A549 (cell line): ENCODE data around the gene YOD1. TPM values are rescaled to one million over a fixed set of nuclear protein-coding genes. Genes with fewer than 3 reads are reported as not detected.

Source experiments
- ATAC-seq, 2 experiments: fragments of 200-7000 bp in 1 of 2; fragments of >200 bp in 1 of 2; cut with Nextera tagmentation in 1 of 2; cut with Tn5 transposase in 1 of 2; 3 replicates each; pipeline versions ENCODE4 v1.8.0 to v1.9.1; 2018 to 2020; ENCODE audit warnings: mild to moderate bottlenecking in 1 of 2, moderate library complexity in 1 of 2
- CTCF ChIA-PET: fragments of 300-600 bp; sonication (Branson Sonifier 250); formaldehyde crosslinking; extraction: SDS; loops from one replicate; lab custom pipeline; 2021; ENCODE audit warnings: antibody characterized with exemption, inconsistent platforms; lab: Yijun Ruan, JAX
- POLR2A ChIA-PET: fragments of 350-600 bp; formaldehyde crosslinking; extraction: SDS; loops from one replicate; lab custom pipeline; 2021; ENCODE audit warnings: antibody characterized with exemption, inconsistent platforms; lab: Yijun Ruan, JAX
- DNase-seq, 2 experiments: peaks; one replicate each; pipeline versions ENCODE4 v3.0.0 to v3.0.0-alpha.2; 2011 to 2016; ENCODE audit warnings: low read depth in 1 of 2, low spot score in 1 of 2
- FAIRE-seq: peaks from 2 replicates; lab custom pipeline; 2011; peaks lifted over from hg19 to GRCh38; lab: Jason Lieb, UNC
- H3K27ac ChIP-seq, 2 experiments: fragments of >200 bp; sonication (Bioruptor Twin); formaldehyde crosslinking; 3 replicates each; pipeline ENCODE4 v1.5.1; 2016 to 2017
- H3K4me1 ChIP-seq: fragments of >200 bp; sonication (Bioruptor Twin); formaldehyde crosslinking; 3 replicates; pipeline ENCODE4 v1.6.1; 2016
- H3K4me2 ChIP-seq: fragments of >200 bp; sonication (Bioruptor Twin); formaldehyde crosslinking; 3 replicates; pipeline ENCODE4 v1.6.1; 2016
- H3K4me3 ChIP-seq: fragments of >200 bp; sonication (Bioruptor Twin); formaldehyde crosslinking; 3 replicates; pipeline ENCODE4 v1.5.1; 2016
- H3K9me3 ChIP-seq: fragments of >200 bp; sonication (Bioruptor Twin); formaldehyde crosslinking; 3 replicates; pipeline ENCODE4 v1.6.1; 2016
- BHLHE40 ChIP-seq: IDR thresholded peaks from 2 replicates; pipeline ENCODE4 v1.6.1; 2012; ENCODE audit warnings: low read depth, low read length, inconsistent platforms
- EHMT2 ChIP-seq: fragments of 200-600 bp; sonication (generic); IDR thresholded peaks from 2 replicates; pipeline ENCODE4 v1.6.1; 2016; ENCODE audit warnings: antibody characterized with exemption, low read depth, mild to moderate bottlenecking, moderate library complexity
- ESRRA ChIP-seq: fragments of 150-350 bp; IDR thresholded peaks from 2 replicates; pipeline ENCODE4 v1.6.1; 2014; ENCODE audit warnings: mild to moderate bottlenecking, low read length, borderline replicate concordance
- FOSB ChIP-seq: fragments of 250-450 bp; sonication (Bioruptor Pico); IDR thresholded peaks from 2 replicates; pipeline ENCODE4 v1.5.0; 2020; ENCODE audit warnings: mild to moderate bottlenecking, moderate library complexity
- GATA3 ChIP-seq: IDR thresholded peaks from 2 replicates; pipeline ENCODE4 v1.6.1; 2012; ENCODE audit warnings: borderline replicate concordance
- HDAC2 ChIP-seq: fragments of 200-600 bp; sonication (generic); IDR thresholded peaks from 2 replicates; pipeline ENCODE4 v1.6.1; 2016
- HOXA7 ChIP-seq: fragments of 250-450 bp; sonication (Bioruptor Pico); IDR thresholded peaks from 2 replicates; pipeline ENCODE4 v1.5.0; 2020; ENCODE audit warnings: mild to moderate bottlenecking, moderate library complexity
- JUN ChIP-seq, 2 experiments: fragments of >200 bp; sonication (Bioruptor Twin); formaldehyde crosslinking; IDR thresholded peaks; 2 replicates in 1 of 2; 3 replicates in 1 of 2; pipeline ENCODE4 v1.6.1; 2016 to 2017
- JUNB ChIP-seq: fragments of >200 bp; sonication (Bioruptor Twin); formaldehyde crosslinking; IDR thresholded peaks from 2 replicates; pipeline ENCODE4 v1.6.1; 2016
- KDM1A ChIP-seq: fragments of 200-600 bp; sonication (generic); IDR thresholded peaks from 2 replicates; pipeline ENCODE4 v1.6.1; 2016; ENCODE audit warnings: low read depth, mild to moderate bottlenecking
- MAFK ChIP-seq: fragments of 450-650 bp; IDR thresholded peaks from 2 replicates; pipeline ENCODE4 v1.6.1; 2014; ENCODE audit not compliant: partially characterized antibody
- POLR2AphosphoS2 ChIP-seq: conservative IDR thresholded peaks from 2 replicates; pipeline ENCODE4 v1.6.1; 2012; ENCODE audit warnings: low read length, improper control_type of control experiment, inconsistent platforms
- RAD21 ChIP-seq, 2 experiments: fragments of >200 bp in 1 of 2; sonication (Bioruptor Twin) in 1 of 2; formaldehyde crosslinking in 1 of 2; IDR thresholded peaks in 1 of 2; conservative IDR thresholded peaks in 1 of 2; 2 replicates in 1 of 2; 3 replicates in 1 of 2; pipeline ENCODE4 v1.6.1; 2012 to 2018; ENCODE audit warnings: inconsistent platforms in 1 of 2
- RARB ChIP-seq: fragments of 250-450 bp; sonication (Bioruptor Pico); IDR thresholded peaks from 2 replicates; pipeline ENCODE4 v1.8.0; 2021; ENCODE audit warnings: mild to moderate bottlenecking, moderate library complexity
- RFX5 ChIP-seq: fragments of 450-650 bp; IDR thresholded peaks from 2 replicates; pipeline ENCODE4 v1.7.1; 2014; ENCODE audit warnings: antibody characterized with exemption, mild to moderate bottlenecking, moderate library complexity
- RNF2 ChIP-seq: fragments of 200-600 bp; sonication (generic); IDR thresholded peaks from 2 replicates; pipeline ENCODE4 v1.6.1; 2016; ENCODE audit warnings: low read depth, mild to moderate bottlenecking, antibody characterized with exemption, moderate library complexity, borderline replicate concordance
- SREBF2 ChIP-seq: fragments of 450-650 bp; IDR thresholded peaks from 2 replicates; pipeline ENCODE4 v1.6.1; 2014; ENCODE audit warnings: mild to moderate bottlenecking, moderate library complexity
- TP53 ChIP-seq: fragments of 250-450 bp; sonication (Bioruptor Pico); IDR thresholded peaks from 2 replicates; pipeline ENCODE4 v1.5.0; 2021; ENCODE audit warnings: mild to moderate bottlenecking, moderate library complexity
- ZSCAN20 ChIP-seq: fragments of 250-450 bp; sonication (Bioruptor Pico); IDR thresholded peaks from 2 replicates; pipeline ENCODE4 v1.8.0; 2022; ENCODE audit warnings: mild to moderate bottlenecking, moderate library complexity
- WGBS: methylation state at CpG from one replicate; pipeline ENCODE4 v1.1.6; 2017; ENCODE audit errors: missing lambda C conversion rate; 5-methylcytosine and 5-hydroxymethylcytosine counted together
- polyA plus RNA-seq, 4 experiments: library from polyadenylated mRNA; depleted of rRNA in 3 of 4; stranded (reverse); fragments of >200 nt; fragmentation: RNase III in 1 of 4; extraction: RNeasy Plus Mini Kit Qiagen cat#74134 plus additional on column Dnase treatment in 1 of 4; gene quantifications; 2 replicates in 3 of 4; 3 replicates in 1 of 4; pipeline ENCODE4 v1.2.3, GENCODE V29; 2011 to 2017
- TF ChIP-seq, protein P1 (sequence below): fragments of >200 bp; sonication (Bioruptor Twin); formaldehyde crosslinking; IDR thresholded peaks from 2 replicates; pipeline ENCODE4 v1.6.1; 2016
- TF ChIP-seq, protein P2 (sequence below): fragments of 450-650 bp; IDR thresholded peaks from 2 replicates; pipeline ENCODE4 v1.6.1; 2014; ENCODE audit warnings: antibody characterized with exemption
- TF ChIP-seq, protein P3 (sequence below): fragments of 250-450 bp; sonication (Bioruptor Pico); IDR thresholded peaks from 2 replicates; pipeline ENCODE4 v1.5.0; 2020; ENCODE audit warnings: low read depth, mild to moderate bottlenecking, moderate library complexity
- TF ChIP-seq, protein P4 (sequence below): fragments of >200 bp; sonication (Bioruptor Twin); formaldehyde crosslinking; IDR thresholded peaks from 3 replicates; pipeline ENCODE4 v1.5.1; 2016
- TF ChIP-seq, protein P5 (sequence below): fragments of 250-450 bp; sonication (Bioruptor Pico); IDR thresholded peaks from 2 replicates; pipeline ENCODE4 v1.5.0; 2021; ENCODE audit warnings: mild to moderate bottlenecking, moderate library complexity, borderline replicate concordance

Gene YOD1
- polyA plus RNA-seq, 2 of the 4 experiments (the other 2 are of a cell fraction) = 7.0 to 10.3 TPM

DNA sequence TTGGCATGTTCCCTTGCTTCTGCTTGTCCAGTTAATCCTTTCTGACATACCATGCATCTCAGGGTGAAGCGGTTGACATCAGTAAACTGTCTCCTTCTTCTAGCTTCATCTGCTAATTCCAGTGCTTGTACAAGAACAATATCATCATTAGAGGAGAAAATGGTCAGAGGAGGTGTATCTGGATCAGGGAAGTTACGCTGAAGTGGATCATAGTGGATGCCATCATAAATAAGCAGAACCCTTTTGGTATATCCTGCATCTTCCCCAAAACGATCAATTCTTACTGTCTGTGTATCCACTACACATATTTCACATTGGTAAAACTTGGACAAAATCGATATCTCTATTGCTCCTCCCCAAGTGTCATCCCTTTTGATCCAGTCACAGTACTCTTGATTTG, 2.0 kb downstream of the YOD1 start:
- peaks cover 61% of the 10 kb centered on the region for H3K4me1 ChIP-seq
- TF ChIP-seq ESRRA = no peak
- CTCF ChIA-PET = interaction anchor here (0.5 to 3.5 kb wide), 19 partner anchors 9 to 702 kb away, joined by 3 to 40 read pairs (median 7); partner anchors contain the start of gene C1orf116
- FAIRE-seq (no peak), DNase-seq (no peak), ATAC-seq (no peak)
- POLR2A ChIA-PET = interaction anchor here (1.1 kb wide), 1 partner anchor 24 kb away, joined by 3 read pairs; no protein-coding TSS in a partner anchor
- peak overlapping the region; percentile 91; the same call in 2 of the 3 replicates for H3K4me3 ChIP-seq
- no peaks in the 10 kb centered on the region for H3K9me3 ChIP-seq
- peak overlapping the region in 1 of 2 experiments; percentile 97; a peak in 3 of 6 replicates for H3K27ac ChIP-seq
- peak overlapping the region; percentile 80 for H3K4me2 ChIP-seq
- WGBS = 69% methylated on average over 4 of the region's 4 CpGs

DNA sequence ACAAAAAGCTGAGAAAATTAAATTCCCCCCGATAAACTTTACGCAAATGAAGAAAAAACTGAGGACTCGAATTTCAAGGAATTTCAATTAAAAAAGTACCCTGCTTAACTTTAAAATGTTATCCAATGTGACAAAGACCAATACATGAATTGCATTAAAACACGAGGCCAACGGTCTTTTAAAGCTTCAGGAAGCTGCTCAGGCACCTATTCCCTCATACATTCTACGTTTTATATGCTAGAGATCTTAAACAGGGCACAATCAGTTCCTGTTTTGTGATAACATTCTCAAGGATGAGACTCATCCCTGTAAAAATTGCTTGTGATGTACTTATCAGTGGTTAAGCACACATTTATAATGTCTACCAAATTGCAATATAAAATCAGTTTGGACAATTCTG, 3.0 kb downstream of the YOD1 start:
- FAIRE-seq (no peak), DNase-seq (no peak), ATAC-seq (no peak)
- Histone ChIP-seq H3K4me2 (peak overlapping the region; percentile 80), H3K9me3 (no peaks in the 10 kb centered on the region), H3K4me1 (peaks cover 64% of the 10 kb centered on the region), H3K27ac (no peak overlapping the region), H3K4me3 (no peak overlapping the region; the same call in 2 of the 3 replicates)
- ChIA-PET POLR2A (interaction anchor here (1.1 kb wide), 1 partner anchor 23 kb away, joined by 3 read pairs; no protein-coding TSS in a partner anchor), CTCF (interaction anchor here (0.5 to 3.5 kb wide), 12 partner anchors 11 to 357 kb away, joined by 3 to 40 read pairs (median 9); partner anchors contain the start of gene C1orf116)
- no peak for TF ChIP-seq RFX5
- no peak for TF ChIP-seq HOXA7 (CRISPR knock-in tag)
- no peak for TF ChIP-seq SREBF2
- no peak for TF ChIP-seq HDAC2
- TF ChIP-seq RARB = no peak
- TF ChIP-seq RAD21 (conservative IDR thresholded peaks at IDR 0.05 in 1 of 2, IDR thresholded peaks at IDR 0.05 in 1 of 2) = no peak
- TF ChIP-seq JUNB = no peak
- no peak for TF ChIP-seq MAFK
- TF ChIP-seq BHLHE40 = no peak
- WGBS = 71% methylated on average over 6 of the region's 6 CpGs

DNA sequence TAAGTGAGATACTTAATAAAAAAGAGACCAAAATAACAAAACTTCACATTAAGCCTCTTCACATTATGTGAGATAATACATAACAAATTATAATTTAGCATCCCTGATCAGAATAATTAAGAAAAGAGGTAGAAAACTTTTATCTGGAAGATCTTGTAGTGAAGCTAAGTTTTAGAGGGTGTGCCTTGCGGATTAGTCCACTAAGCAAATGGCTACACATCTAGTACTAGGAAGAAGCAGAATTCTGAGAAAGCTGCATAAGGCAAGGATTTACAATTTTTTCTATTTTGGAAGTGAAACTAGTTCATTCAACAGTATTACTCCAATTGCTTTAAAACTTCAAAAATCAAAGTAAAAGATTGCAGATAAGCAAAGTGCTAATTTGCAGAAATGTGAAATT, 3.5 kb downstream of the YOD1 start:
- ChIA-PET POLR2A (no interaction called here), CTCF (interaction anchor here (0.5 to 3.5 kb wide), 8 partner anchors 12 to 357 kb away, joined by 3 to 13 read pairs (median 4); partner anchors contain the start of gene C1orf116)
- Histone ChIP-seq H3K4me1 (peaks cover 64% of the 10 kb centered on the region), H3K9me3 (no peaks in the 10 kb centered on the region), H3K27ac (no peak overlapping the region), H3K4me3 (no peak overlapping the region; the same call in 2 of the 3 replicates), H3K4me2 (peak overlapping the region; percentile 80)
- no peak for TF ChIP-seq ZSCAN20 (CRISPR knock-in tag)
- no peak for TF ChIP-seq TP53 (CRISPR knock-in tag)
- TF ChIP-seq RAD21 (conservative IDR thresholded peaks at IDR 0.05 in 1 of 2, IDR thresholded peaks at IDR 0.05 in 1 of 2) = no peak
- no peak for TF ChIP-seq GATA3
- TF ChIP-seq FOSB (CRISPR knock-in tag) = no peak
- TF ChIP-seq HOXA7 (CRISPR knock-in tag) = no peak
- TF ChIP-seq, protein P1, sequence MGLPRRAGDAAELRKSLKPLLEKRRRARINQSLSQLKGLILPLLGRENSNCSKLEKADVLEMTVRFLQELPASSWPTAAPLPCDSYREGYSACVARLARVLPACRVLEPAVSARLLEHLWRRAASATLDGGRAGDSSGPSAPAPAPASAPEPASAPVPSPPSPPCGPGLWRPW = no peak
- TF ChIP-seq EHMT2 = no peak
- TF ChIP-seq POLR2AphosphoS2 = no peak
- TF ChIP-seq, protein P2, sequence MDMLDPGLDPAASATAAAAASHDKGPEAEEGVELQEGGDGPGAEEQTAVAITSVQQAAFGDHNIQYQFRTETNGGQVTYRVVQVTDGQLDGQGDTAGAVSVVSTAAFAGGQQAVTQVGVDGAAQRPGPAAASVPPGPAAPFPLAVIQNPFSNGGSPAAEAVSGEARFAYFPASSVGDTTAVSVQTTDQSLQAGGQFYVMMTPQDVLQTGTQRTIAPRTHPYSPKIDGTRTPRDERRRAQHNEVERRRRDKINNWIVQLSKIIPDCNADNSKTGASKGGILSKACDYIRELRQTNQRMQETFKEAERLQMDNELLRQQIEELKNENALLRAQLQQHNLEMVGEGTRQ = no peak
- no peak for TF ChIP-seq KDM1A
- TF ChIP-seq, protein P3, sequence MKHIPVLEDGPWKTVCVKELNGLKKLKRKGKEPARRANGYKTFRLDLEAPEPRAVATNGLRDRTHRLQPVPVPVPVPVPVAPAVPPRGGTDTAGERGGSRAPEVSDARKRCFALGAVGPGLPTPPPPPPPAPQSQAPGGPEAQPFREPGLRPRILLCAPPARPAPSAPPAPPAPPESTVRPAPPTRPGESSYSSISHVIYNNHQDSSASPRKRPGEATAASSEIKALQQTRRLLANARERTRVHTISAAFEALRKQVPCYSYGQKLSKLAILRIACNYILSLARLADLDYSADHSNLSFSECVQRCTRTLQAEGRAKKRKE (CRISPR knock-in tag) = no peak
- TF ChIP-seq, protein P4, sequence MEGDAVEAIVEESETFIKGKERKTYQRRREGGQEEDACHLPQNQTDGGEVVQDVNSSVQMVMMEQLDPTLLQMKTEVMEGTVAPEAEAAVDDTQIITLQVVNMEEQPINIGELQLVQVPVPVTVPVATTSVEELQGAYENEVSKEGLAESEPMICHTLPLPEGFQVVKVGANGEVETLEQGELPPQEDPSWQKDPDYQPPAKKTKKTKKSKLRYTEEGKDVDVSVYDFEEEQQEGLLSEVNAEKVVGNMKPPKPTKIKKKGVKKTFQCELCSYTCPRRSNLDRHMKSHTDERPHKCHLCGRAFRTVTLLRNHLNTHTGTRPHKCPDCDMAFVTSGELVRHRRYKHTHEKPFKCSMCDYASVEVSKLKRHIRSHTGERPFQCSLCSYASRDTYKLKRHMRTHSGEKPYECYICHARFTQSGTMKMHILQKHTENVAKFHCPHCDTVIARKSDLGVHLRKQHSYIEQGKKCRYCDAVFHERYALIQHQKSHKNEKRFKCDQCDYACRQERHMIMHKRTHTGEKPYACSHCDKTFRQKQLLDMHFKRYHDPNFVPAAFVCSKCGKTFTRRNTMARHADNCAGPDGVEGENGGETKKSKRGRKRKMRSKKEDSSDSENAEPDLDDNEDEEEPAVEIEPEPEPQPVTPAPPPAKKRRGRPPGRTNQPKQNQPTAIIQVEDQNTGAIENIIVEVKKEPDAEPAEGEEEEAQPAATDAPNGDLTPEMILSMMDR = no peak
- TF ChIP-seq JUN (IDR thresholded peaks at IDR 0.05) = no peak
- TF ChIP-seq MAFK = no peak
- TF ChIP-seq RNF2 = no peak
- TF ChIP-seq, protein P5, sequence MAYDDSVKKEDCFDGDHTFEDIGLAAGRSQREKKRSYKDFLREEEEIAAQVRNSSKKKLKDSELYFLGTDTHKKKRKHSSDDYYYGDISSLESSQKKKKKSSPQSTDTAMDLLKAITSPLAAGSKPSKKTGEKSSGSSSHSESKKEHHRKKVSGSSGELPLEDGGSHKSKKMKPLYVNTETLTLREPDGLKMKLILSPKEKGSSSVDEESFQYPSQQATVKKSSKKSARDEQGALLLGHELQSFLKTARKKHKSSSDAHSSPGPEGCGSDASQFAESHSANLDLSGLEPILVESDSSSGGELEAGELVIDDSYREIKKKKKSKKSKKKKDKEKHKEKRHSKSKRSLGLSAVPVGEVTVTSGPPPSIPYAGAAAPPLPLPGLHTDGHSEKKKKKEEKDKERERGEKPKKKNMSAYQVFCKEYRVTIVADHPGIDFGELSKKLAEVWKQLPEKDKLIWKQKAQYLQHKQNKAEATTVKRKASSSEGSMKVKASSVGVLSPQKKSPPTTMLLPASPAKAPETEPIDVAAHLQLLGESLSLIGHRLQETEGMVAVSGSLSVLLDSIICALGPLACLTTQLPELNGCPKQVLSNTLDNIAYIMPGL (CRISPR knock-in tag) = no peak
- no peak for FAIRE-seq
- no peak for DNase-seq
- no peak for ATAC-seq
- 94% methylated on average over 1 of the region's 1 CpG for WGBS
